Inflammatory macrophage (primary cell): ENCODE measurements around the gene CTIF.

Experiments
- DNase-seq, 2 donors: peaks; one replicate each; pipeline ENCODE4 v3.0.0-alpha.2; 2020 to 2022

The CTIF gene

DNA sequence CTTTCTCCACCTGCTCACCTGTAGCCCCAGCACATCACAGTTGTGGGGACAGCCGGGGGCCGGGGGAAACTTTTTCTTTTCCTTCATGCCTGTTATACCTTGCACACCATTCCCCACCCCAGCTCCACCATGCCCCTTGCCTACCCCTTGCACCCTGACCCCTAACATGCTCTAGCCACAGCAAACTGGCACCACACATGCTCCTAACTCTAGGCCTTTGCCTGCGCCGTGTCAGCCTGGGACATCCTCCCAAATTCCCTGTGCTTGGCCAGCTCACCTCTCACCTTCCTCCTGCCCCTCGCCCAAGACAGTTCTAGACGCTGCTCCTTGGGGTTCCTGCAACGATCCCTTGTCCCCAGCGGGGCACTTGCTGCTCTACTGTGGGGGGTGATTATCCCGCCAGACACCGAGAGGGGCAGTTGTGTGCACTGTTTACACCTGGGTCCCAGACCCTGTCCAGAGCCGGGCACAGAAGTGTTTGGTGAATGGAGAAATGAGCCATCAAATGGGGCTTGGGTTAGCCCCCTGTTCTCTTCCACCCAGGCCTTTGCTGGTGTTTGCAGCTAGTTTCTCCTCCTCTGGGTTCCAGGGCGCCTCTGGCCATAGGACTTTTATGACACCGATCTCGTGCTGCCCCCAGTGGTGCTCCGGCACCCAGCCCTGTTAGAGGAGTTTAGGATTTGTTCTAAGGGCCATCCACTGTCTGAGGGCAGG, 129.8 kb downstream of the CTIF start:
- no peak for DNase-seq

DNA sequence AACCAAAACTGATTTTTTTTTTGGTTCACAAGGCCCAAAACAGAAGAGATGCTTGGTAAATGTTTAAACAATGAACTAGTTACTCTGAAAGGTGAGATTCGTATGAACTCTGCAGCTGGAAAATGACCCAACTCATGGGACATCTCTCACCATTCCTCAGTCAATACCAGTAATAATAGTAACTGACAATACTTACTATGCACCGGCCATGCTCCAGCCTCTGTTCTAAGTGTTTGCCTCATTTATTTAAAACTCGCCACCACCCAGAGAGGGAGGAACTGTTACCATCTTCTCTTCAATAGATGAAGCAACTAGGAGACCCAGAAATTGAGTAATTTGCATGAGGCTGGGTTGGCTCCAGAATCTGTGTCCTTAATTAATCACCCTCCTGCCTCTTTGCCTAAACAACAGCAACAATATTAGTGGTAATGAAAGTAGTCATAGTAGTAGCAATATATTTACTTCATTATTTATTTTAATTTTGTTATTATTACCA, 130.4 kb downstream of the CTIF start:
- no peak for DNase-seq

DNA sequence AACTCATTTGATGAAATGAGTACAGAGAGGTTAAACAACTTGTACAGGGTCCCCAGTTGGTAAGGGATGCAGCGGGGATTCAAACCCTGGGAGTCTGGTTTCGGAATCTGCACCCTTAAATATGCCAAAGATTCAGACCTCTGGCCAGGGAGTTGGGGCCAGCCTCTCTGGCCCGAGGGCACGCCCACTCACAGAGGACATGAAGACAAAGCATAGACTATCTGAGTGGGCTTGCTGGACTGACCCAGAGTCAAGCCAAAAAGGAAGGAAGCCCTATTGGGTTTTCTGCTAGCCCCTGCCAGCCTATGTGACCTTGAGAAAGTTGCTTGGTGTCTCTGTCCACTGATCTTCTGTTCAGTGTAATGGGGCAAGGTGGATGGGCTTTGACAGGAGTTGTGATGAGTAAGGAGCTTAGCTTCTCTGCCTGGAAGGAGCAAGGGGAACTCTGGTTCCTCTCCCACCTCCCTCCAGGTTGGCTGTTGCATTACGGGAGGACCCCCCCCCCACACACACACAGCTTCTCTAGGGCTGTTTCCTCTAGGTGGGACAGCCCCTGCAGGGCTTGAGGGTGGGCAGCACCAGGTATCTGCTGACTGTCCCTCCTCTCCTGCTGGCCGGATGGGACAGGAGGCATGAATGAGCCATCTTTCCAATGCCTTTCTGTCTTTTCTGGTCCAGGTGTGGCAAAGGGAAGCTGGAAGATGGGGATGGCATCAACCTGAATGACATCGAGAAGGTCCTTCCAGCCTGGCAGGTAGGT, 131.3 kb downstream of the CTIF start:
- no peak for DNase-seq

DNA sequence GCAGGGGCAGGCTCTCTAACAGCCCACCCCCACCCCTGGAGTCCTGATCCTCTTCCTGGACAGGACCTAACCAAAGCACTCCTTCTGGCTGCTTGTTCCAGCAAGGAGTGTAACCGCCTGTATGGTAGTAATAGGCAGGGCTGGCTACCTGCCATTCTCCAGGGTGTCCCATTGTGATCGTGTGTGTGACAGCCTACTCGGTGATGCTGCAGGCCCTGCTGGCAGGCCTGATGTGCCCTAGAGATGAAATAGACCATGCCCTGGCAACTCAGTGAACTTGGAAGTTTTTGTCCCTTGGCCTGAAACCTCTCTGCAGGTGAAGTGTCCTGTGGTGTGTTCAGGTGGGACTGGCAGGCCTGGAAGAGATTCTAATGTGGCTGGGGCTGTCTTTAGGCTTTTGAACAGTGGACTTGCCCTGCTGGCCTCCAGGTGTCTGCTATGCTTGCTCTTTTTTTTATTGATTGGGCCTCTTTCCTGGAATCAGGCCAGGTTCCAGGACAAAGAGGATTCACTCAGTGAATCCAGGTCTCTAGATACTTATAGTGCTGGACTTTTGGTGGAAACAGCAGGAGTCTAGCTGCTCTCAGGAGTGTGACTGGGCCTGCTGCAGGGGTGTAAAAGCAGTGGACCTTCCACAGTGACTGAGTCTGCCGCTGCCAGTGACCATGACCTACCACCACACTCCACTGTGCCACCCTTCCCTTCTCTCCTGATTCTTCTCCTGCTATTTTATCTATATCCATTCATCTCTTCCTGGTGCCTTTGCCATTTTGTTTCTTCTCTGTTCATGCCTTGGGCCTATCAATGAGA, 132.1 kb downstream of the CTIF start:
- no peak for DNase-seq

DNA sequence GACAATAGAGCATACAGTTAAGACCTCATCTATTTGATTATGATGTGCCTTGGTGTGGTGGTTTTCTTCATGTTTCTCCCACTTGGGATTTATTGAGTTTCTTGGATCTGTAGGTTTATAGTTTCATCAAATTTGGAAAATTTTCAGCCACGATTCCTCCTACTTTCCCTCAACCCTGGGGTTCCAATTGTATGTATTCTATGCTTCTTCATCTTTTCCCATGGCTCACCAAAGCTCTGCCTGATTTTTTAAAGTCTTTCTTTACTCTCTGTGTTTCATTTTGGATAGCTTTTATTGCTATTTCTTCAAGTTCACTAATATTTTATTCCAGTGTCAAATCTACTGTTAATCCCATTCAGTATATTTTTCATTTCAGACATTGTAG, 132.7 kb downstream of the CTIF start:
- no peak for DNase-seq

- DNase-seq: no peak
Measured at GRCh38 chr18:48672671-48673340, 134.0 kb downstream of the CTIF start.

- DNase-seq: no peak
Measured at GRCh38 chr18:48673456-48673852, 134.6 kb downstream of the CTIF start.

GRCh38 chr18:48673853-48674721, 135.3 kb downstream of the CTIF start:
- peak; percentile 76 to 77 for DNase-seq

DNA sequence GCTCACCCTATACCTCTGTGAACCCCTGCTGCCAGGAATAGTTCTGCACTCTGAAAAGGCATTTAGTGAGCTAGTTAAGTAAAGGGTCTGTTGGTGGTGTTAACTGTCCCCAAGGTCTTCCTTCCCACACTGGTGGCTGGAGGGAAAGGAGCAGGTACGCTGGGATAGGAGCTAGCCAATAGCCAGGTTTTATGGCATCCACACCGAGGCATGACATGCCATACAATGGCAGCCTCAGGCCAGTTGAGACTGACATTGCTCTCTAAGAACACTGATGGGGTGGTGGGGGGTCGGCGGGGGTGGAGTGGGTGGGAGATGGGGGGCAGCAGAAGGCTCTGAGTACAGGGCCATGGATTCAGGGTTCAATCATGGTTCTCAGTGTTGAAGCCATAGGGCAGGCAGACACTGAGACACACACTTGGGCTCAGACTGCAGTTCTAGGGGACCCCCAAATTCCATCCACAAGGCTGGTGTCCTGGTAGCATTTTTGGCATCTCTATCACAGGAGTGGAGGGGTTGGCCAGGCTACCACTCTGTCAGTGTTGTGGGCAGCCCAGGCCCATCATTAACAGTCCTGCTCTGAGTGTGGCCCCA, 136.0 kb downstream of the CTIF start:
- no peak for DNase-seq

DNA sequence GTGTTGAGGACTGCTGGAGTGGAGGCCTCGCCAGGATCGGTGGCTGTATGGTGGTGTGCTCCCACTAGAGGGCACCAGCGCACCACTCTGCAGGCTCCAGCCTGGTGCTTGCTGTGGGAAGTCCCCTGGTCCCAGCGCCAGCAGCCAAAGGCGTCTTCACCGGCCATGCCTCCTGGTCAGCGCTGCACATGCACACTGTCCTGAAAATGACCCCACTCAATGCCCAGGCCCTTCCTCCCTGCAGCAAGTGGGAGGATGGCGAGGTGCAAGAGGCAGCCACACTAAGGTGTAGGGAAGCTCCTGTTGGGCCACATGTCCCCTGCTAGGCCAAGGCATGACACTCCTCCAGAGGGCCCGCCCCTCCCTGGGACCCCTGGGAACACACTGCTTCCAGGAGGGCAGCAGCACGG, 136.5 kb downstream of the CTIF start:
- peak; percentile 88 to 92 for DNase-seq

DNA sequence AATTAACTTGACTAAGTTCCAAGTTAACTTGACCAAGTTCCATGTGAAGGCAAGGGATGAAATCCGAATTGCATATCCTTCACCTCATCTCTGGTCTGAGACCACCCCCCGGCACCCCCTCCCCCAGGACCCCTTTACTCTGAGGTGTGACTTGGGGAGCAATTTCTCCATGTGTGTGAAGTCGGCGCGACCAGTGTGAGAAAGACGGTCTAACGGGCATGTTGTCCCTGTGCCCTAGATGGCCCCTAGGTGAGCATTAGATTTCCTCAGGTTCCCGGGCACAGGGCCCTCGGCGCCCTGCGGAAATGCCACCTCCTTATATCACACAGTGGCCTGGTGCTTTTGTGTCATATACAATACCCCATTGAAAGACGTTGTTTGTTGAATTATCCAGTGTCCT, 137.1 kb downstream of the CTIF start:
- DNase-seq: no peak

- DNase-seq: peak; percentile 73 to 74
Measured at GRCh38 chr18:48676346-48676745, 137.5 kb downstream of the CTIF start.

DNA sequence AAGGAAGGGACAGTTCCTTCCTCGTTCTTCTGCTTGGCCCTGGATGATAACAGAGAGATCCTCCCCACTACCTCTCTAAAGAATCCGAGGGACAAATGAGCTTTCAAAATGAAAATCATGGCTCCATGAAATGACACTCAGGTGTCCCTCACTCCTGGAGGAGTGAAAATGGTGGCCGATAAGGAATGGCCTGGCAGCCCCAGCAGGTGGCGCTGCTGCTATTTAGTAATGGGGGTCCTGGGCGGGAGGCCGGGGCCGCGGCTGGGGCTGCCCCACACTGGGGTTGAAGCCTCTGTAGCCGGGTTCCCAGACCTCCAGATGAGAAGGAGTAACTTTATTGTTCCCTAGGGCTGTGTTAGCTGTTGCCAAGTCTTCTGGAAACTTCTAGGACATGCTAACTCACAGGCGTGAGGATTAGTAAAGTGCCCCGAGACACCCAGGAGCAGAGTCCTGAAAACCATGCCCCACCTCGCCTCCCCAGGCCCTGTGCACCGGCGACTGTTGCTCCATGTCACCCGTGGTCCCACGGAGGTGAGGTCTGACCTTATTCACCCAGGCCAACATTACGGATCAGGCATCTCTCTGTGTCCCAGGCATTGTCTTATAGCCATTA, 138.0 kb downstream of the CTIF start:
- DNase-seq: peak; percentile 58 to 63

GRCh38 chr18:48678237-48679115, 139.6 kb downstream of the CTIF start:
- peak in 1 of 2 donors; percentile 18 for DNase-seq

DNA sequence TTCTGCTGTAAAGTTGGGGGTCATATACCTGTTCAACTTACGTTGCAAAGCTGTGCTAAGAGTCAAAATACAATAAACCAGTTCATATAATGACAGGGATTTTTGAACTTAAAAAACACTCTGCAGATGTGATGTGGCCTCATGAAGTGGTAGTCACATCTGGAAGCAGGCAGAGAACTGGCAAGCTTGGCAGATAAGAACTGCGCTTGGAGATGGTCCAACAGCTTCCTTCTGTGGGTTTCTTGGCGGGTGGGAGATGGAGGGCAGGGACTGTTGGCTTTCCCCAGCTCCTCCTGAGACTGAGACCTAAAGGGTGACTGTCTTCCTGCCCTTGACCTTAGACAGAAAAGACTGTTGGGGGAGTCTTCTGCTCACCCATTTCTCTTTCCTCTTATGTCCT, 140.4 kb downstream of the CTIF start:
- no peak for DNase-seq

GRCh38 chr18:48680339-48681250, 141.8 kb downstream of the CTIF start:
- no peak for DNase-seq

- DNase-seq: no peak
Measured at GRCh38 chr18:48682768-48683167, 143.9 kb downstream of the CTIF start.

GRCh38 chr18:48683197-48683596, 144.4 kb downstream of the CTIF start:
- DNase-seq: no peak

GRCh38 chr18:48683661-48684060, 144.8 kb downstream of the CTIF start:
- DNase-seq: no peak
